HG02571 (cell line): ENCODE measurements around the gene TMED10.

Experiments
- ATAC-seq: cut with Tn5 transposase; IDR thresholded peaks from one replicate; pipeline ENCODE4 v1.9.1; 2021; ENCODE audit warnings: mild to moderate bottlenecking, moderate library complexity; ENCODE audit not compliant: unreplicated experiment

TMED10 gene

GRCh38 chr14:75091251-75091650 lies 85.2 kb downstream of the TMED10 start:
- no peak for ATAC-seq

DNA sequence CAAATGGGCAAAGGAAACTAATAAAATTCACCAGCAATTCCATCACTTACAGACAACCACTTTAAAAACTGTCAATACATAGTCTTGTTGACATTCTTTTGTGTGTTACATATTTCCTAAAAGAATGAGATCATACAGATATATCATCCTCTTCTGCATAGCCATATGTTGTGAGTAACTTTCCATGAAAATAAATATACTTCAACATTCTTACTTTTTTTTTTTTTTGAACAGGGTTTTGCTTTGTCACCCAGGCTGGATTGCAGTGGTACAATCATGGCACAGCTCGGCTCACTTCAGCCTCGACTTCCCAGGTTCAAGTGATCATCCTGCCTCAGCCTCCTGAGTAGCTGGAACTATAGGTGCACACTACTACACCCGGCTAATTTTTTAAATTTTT lies 86.1 kb downstream of the TMED10 start:
- ATAC-seq, result no peak

DNA sequence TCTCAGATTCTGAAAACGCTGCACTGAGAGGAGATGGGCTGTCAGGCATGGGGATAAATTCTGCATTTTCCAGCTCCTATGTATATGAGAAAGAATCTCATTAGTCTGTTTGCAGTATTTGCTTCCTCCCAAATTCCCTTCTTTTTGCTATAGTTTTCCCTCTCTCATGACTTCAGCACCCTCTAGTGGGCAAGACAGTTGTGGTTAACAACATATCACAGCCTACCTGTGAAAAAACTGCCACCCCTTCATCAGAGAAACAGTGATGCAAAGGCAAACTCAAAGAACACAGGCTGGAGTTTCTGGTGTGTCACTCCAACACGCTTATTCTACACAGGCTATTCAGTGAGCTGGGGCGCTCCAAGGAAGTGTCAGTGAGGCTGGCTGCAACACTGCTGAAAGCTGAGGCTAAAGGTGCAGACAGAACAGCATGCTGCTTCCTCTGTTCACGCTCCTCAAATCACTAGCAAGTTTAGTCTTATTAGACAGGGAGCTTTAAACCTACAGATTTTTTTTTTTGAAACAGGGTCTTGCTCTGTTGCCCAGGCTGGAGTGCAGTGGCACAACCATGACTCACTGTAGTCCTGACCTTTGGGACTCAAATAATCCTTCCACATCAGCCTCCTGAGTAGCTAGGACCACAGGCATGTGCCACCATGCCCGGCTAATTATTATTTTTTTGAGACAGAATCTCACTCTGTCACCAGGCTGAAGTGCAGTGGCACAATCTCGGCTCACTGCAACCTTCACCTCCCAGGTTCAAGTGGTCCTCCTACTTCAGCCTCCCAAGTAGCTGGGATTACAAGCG lies 87.6 kb downstream of the TMED10 start:
- ATAC-seq, result no peak

GRCh38 chr14:75088153-75088552 lies 88.3 kb downstream of the TMED10 start:
- ATAC-seq, result no peak

DNA sequence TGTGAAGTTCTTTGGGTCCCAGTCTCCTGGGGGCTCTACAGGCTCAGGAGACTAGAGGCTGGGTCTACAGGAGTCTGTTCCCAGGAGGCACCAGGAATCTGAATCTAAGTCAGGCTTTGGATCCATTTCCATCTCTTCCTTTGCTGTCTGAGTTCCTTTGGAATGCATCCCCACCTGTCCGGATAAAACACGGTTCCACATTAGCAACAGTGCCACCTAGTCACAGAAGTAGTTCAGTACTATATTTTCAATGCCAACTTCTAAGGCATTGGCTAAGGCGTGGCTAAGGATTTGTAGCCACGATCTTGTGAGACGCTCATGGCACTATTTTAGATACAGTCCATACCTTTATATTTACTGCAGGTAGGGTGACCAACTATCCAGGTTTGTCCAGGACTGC lies 91.9 kb downstream of the TMED10 start:
- no peak for ATAC-seq

DNA sequence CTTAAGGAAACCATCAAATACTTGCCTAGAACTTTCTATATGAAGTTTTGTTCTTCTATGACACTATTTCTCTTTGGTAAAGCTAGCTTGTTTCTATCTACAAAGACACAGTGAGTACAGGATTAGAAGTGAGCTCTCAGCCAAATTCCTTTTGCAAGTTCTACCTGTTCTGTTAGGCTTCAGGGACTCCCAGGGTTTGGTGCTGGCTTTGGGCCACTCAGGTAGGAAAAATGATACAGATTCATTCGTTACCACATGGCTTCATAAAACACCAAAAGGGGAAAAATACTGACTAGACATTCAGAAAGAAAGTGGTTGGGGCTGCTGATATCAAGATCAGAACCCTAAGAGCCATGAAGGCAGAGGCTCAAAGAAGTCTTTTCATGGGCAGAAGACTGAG lies 93.1 kb downstream of the TMED10 start:
- no peak for ATAC-seq

- ATAC-seq, result no peak
These were observed 94.7 kb downstream of the TMED10 start for GRCh38 chr14:75081660-75082229.
